Activated CD4-positive, alpha-beta T cell treated with anti-CD3 and anti-CD28 coated beads, Interleukin-2, amount 50 U/mL, for 48 hours (primary cell): Measurements from ENCODE around the gene RAD51D.

ENCODE experiments used
- DNase-seq, 2 experiments: peaks; one replicate each; pipeline ENCODE4 v3.0.0-alpha.2; 2020

The RAD51D gene

DNA sequence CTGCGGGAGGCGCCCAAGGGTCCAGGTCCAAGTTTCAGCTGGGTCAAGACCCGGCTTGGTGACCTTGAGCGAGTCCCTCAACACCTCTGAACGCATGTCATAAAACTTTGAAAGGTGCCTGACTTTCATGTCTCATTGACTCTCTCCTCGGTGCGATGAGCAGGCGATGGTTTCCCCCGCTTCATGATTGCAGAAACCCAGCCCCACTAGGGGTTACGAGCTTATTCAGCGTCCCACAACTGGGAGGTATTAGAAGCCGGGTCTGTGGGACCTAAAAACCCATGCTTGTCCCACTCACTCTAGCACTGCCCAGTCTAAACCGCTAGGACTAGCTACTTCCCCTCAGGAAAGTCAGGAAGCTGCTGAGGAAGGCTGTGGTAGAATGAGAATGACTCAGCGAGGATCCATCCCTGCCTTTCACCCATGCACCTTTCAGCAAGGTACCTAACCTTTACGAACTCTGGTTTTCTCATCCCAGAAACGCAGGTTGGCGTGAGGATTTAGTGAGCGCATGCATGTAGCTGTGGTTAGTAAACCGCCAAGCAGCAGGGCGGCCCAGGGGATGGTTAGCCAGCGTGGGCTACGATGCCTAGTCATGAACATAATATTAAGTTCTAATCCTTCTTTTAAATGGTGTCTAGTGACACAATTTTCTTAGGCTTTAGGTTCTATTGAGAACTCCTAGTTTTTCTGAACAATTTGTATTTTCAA, 29.9 kb downstream of the RAD51D start:
- peak; percentile 55 to 68 for DNase-seq

- peak; percentile 87 for DNase-seq
Measured at GRCh38 chr17:35088881-35089585, 30.6 kb downstream of the RAD51D start.

DNA sequence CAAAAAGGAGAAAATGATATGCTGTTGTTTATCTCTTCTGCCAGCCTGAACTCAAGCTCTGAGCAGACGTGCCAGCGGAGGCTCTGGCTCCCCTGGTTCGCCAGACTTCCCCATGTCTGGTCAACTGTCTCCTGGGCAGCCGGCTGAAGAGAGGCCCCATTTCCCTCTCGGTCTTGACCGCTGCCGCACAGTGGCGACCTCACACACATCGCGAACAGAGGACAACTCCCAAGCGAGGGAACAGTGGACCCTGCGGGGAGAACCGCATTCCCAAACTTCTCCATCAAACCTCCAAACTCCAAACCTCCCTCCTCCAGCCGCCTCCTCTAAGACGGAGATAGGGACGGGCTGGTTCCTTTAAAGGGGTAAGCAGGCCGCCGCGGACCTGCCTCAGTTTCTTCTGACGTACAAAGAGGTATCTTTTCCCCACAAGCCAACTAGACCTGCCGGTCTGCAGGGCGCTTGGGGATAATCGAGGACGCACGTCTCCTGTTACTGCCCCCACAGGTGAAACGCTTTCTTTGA, 31.2 kb downstream of the RAD51D start:
- DNase-seq = peak in 1 of 2 experiments; percentile 23

DNA sequence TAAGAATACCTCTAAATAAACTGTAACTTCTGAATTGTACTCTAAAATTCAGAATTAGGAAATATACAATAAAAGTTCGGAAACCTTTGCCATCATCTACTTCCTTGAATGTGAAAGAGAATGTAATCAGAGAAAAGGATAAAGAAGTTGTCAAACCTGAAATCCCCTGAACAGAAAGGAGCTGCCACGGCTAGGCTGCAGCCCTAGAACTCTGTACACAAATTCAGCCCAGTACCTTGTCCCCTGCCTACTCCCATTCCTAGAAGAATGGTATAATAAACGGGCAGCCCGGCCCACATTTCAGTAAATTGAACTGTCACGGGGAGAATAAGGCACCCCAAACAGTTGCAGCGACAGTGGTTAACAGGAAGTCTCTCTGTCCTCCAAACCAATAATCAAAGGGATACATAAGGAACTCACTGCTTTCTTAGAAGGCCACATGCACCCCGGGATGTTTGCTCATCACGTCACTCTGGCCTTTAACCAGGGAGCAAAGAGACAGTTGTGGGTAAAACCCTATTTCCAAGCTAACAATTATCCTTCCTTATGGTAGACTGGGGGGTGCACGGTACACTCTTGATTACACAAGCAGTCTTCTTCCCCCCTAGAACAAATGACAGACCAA, 31.8 kb downstream of the RAD51D start:
- DNase-seq = peak; percentile 37 to 40

GRCh38 chr17:35086931-35087573, 32.6 kb downstream of the RAD51D start:
- no peak for DNase-seq

GRCh38 chr17:35086164-35086563, 33.5 kb downstream of the RAD51D start:
- no peak for DNase-seq

GRCh38 chr17:35084987-35085386, 34.7 kb downstream of the RAD51D start:
- DNase-seq = no peak

GRCh38 chr17:35083071-35083470, 36.6 kb downstream of the RAD51D start:
- no peak for DNase-seq

DNA sequence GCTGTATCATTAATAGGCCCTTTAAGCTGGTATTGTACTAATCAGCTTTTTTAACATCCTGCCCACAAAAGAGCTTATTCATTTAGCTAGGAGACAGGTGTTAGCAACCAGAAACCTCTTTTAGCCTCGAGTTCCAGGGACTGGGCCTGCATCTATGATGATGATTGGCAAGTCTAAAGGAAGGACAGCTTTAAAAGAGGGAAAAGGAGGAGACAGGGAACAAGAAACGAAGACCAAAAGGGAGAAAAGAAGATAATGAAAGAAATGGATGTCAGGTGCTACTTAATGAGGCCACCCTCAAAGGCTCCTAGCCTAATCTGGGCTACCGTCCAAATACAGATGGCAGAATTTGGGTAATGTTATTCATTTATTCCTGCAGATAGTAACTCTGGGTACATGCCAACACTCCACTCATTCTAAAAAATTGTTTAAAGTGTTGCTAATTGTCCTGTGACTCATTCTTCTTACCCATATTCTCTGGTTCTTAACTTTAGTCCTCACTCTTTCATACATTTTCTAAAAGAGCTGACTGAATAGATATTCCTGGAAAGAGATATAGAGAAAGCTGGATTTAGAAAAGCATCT, 37.5 kb downstream of the RAD51D start:
- DNase-seq = no peak

- no peak for DNase-seq
Measured at GRCh38 chr17:35081638-35082037, 38.0 kb downstream of the RAD51D start.

- DNase-seq = no peak
Measured at GRCh38 chr17:35080536-35080935, 39.1 kb downstream of the RAD51D start.

DNA sequence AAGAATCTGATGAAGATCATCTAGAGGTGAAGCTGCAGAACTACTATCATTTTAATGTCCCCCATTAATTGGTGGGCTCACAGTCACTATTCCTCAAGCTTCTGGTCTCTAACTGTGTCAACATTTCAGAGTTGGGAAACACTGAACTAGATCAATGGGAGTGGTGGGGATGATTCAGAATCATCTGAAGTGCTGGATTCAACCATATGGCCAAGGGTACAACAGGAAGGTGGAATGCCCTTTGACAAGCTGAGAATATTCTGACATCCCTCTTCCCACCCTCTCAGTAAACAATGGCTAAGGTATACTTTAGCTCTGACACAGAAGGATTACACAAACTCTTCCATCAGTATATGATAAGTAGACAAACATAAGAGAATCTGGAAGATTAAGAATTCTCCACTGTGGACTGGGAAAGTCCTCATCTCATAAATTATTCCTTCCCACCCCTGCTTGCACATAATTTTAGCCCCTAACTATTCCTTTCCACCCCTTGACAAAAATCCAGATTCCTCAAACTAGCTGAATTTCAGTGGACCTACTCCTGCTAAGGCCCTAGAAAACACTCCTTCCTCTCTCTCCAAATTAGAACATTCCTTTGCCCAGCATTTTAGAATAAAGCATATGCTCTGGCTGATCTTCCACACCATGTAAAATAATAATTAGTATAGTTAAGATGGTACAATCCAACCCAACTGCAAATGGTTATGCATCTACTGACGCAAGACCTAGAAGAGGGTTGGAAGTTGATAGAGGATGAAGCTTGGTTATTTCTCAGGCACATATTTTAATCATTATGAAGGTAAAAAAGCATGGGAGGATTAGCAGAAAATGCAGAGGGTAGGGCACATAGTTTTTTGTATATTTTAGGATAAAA, 39.9 kb downstream of the RAD51D start:
- no peak for DNase-seq

DNA sequence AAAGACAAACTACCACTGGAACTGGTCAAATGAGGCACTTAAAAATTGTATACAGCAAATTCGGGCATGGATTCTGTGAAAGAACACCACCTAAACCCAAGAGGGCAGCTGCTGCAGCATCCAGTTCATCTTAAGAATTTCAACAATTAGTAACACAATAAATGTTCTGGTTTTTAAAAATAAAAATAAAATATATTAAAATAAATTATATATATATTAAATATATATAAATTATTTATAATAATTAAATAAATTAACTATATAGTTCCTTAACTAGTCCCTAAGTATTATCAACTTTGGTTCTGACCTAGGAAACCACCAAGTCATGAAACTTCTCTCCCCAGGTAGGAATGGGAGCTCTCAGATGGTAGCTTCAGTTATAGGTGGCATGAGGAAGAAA, 42.8 kb downstream of the RAD51D start:
- DNase-seq = no peak

GRCh38 chr17:35074711-35075707, 44.7 kb downstream of the RAD51D start:
- DNase-seq = no peak

DNA sequence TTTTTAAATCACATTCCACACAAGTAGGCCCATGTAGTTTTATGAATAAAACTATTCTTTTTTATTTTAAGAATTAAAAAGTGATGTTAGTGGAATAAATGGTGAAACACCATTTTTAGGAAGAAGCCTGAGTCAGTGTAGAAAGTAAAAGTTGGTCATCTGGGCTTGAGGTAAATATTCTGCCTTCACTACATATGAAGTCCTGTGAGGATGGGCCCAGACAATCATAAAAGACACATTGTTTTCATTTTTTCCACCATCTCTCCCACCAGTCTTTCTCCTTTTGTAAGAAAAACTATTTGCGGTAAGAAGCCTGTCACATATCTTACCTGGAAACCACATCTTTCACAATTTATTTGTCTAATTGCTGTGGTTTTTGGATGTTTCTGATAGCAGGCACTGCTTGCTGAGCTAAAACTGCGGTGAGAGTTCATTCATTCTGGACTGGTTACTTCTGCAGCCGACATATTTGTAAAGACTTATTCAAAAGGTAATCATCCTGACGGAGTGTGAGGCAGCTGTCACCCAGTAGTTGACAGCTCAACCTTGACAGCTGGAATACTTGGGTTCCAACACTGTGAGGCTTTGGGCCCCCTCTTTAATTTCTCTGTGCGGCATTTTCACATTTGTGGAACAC, 45.6 kb downstream of the RAD51D start:
- no peak for DNase-seq

DNA sequence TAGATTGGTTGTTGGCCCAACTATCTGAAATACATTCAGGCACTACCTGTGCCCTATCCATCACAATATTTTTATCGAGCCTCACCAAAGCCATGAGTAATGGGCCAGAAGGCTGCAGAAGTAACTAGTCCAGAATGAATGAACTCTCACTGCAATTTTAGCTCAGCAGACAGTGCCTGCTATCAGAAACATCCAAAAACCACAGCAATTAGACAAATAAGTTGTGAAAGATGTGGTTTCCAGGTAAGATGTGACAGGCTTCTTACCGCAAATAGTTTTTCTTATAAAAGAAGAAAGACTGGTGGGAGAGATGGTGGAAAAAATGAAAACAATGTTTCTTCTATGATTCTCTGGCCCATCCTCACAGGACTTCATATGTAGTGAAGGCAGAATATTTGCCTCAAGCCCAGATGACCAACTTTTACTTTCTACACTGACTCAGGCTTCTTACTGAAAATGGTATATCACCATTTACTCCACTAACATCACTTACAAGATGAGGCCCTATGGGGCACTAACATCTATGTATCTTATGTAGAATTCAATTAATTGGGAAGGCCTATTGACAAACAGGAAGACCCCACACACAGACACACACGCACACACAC, 46.4 kb downstream of the RAD51D start:
- no peak for DNase-seq

- no peak for DNase-seq
Measured at GRCh38 chr17:35069311-35069710, 50.3 kb downstream of the RAD51D start.

- no peak for DNase-seq
Measured at GRCh38 chr17:35068249-35068648, 51.4 kb downstream of the RAD51D start.

DNA sequence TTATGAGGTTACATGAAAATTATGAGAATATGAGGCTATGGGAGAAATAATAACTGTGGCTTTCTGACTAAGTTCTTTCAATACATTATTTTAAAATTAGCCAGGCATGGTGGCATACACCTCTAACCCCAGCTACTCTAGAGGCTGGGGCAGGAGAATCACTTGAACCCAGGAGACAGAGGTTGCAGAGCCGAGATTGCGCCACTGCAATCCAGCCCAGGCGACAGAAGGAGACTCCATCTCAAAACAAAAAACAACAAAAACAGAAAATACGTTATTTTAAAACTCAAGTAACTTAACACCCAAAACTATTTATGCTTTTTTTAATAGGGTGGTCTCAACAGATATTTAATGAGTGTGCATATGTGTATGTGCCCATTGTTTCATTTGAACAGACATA, 53.8 kb downstream of the RAD51D start:
- DNase-seq = no peak
